HepG2 (cell line): ENCODE measurements around the gene TM9SF2. TPM values are rescaled to one million over a fixed set of nuclear protein-coding genes. Genes with fewer than 3 reads are reported as not detected.
A peak's percentile ranks its signal among the peaks of the same experiment; 100 is the strongest.

ENCODE experiments used
- CCAR2 ChIP-seq: fragments of 200-400 bp; formaldehyde crosslinking; optimal IDR thresholded peaks from 2 replicates; pipeline ENCODE3; 2018; ENCODE audit warnings: low read depth, mild to moderate bottlenecking, low read length, moderate library complexity
- GPBP1L1 ChIP-seq: sonication (generic); formaldehyde crosslinking; IDR thresholded peaks from 2 replicates; pipeline ENCODE4 v1.5.0; 2020; ENCODE audit warnings: mild to moderate bottlenecking, missing genetic modification reagents
- HNF1A ChIP-seq, 2 experiments: sonication (generic) in 1 of 2; formaldehyde crosslinking in 1 of 2; IDR thresholded peaks; 2 replicates each; pipeline versions ENCODE4 v1.4.0 to v1.6.1; 2016 to 2020; ENCODE audit warnings: borderline replicate concordance in 1 of 2, low read depth in 1 of 2, mild to moderate bottlenecking in 1 of 2, missing genetic modification reagents in 1 of 2
- KDM5B ChIP-seq: sonication (generic); formaldehyde crosslinking; IDR thresholded peaks from 2 replicates; pipeline ENCODE4 v1.4.0; 2020; ENCODE audit warnings: missing genetic modification reagents, mild to moderate bottlenecking, borderline replicate concordance
- KLF11 ChIP-seq: IDR thresholded peaks from 2 replicates; pipeline ENCODE4 v1.6.1; 2016; ENCODE audit warnings: missing compliant biosample characterization
- NFE2L2 ChIP-seq: fragments of 150-350 bp; IDR thresholded peaks from 2 replicates; pipeline ENCODE4 v1.6.1; 2014; ENCODE audit warnings: low read length
- PHF5A ChIP-seq: IDR thresholded peaks from one replicate; pipeline ENCODE4 v1.6.1; 2018; ENCODE audit warnings: low read depth, missing genetic modification reagents; ENCODE audit not compliant: unreplicated experiment
- PTBP1 ChIP-seq: fragments of 200-400 bp; formaldehyde crosslinking; IDR thresholded peaks from 2 replicates; pipeline ENCODE4 v1.6.1; 2018; ENCODE audit warnings: low read length, low read depth; ENCODE audit not compliant: poor library complexity, severe bottlenecking
- RELA ChIP-seq: sonication (generic); formaldehyde crosslinking; IDR thresholded peaks from 2 replicates; pipeline ENCODE4 v1.4.0; 2020; ENCODE audit warnings: missing genetic modification reagents
- RORA ChIP-seq: sonication (generic); formaldehyde crosslinking; IDR thresholded peaks from 2 replicates; pipeline ENCODE4 v1.5.0; 2020; ENCODE audit warnings: mild to moderate bottlenecking, missing genetic modification reagents, moderate library complexity
- TERF1 ChIP-seq: sonication (generic); formaldehyde crosslinking; IDR thresholded peaks from 2 replicates; pipeline ENCODE4 v1.8.0; 2022; ENCODE audit warnings: mild to moderate bottlenecking, missing genetic modification reagents, moderate library complexity
- ZBTB7A ChIP-seq: sonication (generic); formaldehyde crosslinking; IDR thresholded peaks from 2 replicates; pipeline ENCODE4 v1.8.0; 2022; ENCODE audit warnings: mild to moderate bottlenecking, missing genetic modification reagents
- ZNF282 ChIP-seq: fragments of 450-650 bp; IDR thresholded peaks from 2 replicates; pipeline ENCODE4 v1.6.1; 2018; ENCODE audit not compliant: partially characterized antibody
- ZNF646 ChIP-seq: sonication (generic); formaldehyde crosslinking; IDR thresholded peaks from 2 replicates; pipeline ENCODE4 v1.9.0; 2021; ENCODE audit warnings: mild to moderate bottlenecking, missing genetic modification reagents
- ZNF773 ChIP-seq: sonication (generic); formaldehyde crosslinking; IDR thresholded peaks from 2 replicates; pipeline ENCODE4 v1.4.0; 2020; ENCODE audit warnings: missing genetic modification reagents, borderline replicate concordance
- ZNF780A ChIP-seq: sonication (generic); formaldehyde crosslinking; IDR thresholded peaks from 2 replicates; pipeline ENCODE4 v1.8.0; 2022; ENCODE audit warnings: mild to moderate bottlenecking, missing genetic modification reagents, moderate library complexity
- polyA plus RNA-seq, 8 experiments: library from polyadenylated mRNA; depleted of rRNA in 3 of 8; stranded (reverse) in 7 of 8; unstranded in 1 of 8; fragments of >200 nt; fragmentation: Illumina TruSeq in 4 of 8; extraction: Trizol in 4 of 8; gene quantifications; 2 replicates each; pipeline versions ENCODE4 v1.2.1 to v1.2.3, GENCODE V29; 2011 to 2016; ENCODE audit warnings: low read depth in 4 of 8, missing spikeins in 1 of 8, mixed read lengths in 1 of 8; ENCODE audit not compliant: insufficient read depth in 1 of 8
- total RNA-seq, 5 experiments: library from RNA; depleted of rRNA; stranded (reverse); fragments of >200 nt; fragmentation: Illumina TruSeq; extraction: Trizol; gene quantifications; 2 replicates each; pipeline ENCODE4 v1.2.3, GENCODE V29; 2016; ENCODE audit warnings: low read depth in 1 of 5

Gene TM9SF2
- total and polyA plus RNA-seq, 2 of the 13 experiments (the other 11 are each of a cell fraction or from before 2014, with no cell fraction given): 94.1 to 123 TPM

- no peak; the same call in 1 of the 2 replicates for TF ChIP-seq ZNF646 (CRISPR knock-in tag)
- peak; percentile 63 for TF ChIP-seq PHF5A (CRISPR knock-in tag)
- peak; percentile 47 for TF ChIP-seq CCAR2
- TF ChIP-seq ZNF773 (CRISPR knock-in tag): no peak
- no peak; the same call in 1 of the 2 replicates for TF ChIP-seq RELA (CRISPR knock-in tag)
- no peak for TF ChIP-seq ZNF282
- TF ChIP-seq NFE2L2: no peak
- no peak for TF ChIP-seq GPBP1L1 (CRISPR knock-in tag)
- TF ChIP-seq PTBP1: no peak
- no peak for TF ChIP-seq RORA
- TF ChIP-seq TERF1 (CRISPR knock-in tag): no peak
- peak; percentile 45; the same call in 1 of the 2 replicates for TF ChIP-seq ZBTB7A (CRISPR knock-in tag)
- no peak for TF ChIP-seq ZNF780A (CRISPR knock-in tag)
- no peak for TF ChIP-seq HNF1A (IDR thresholded peaks at IDR 0.05; ENCODE audit: low read depth)
- peak; percentile 51; the same call in 1 of the 2 replicates for TF ChIP-seq HNF1A (CRISPR knock-in tag; IDR thresholded peaks at IDR 0.05; ENCODE audit: borderline replicate concordance)
- TF ChIP-seq KLF11: no peak
- peak; percentile 71; the same call in 1 of the 2 replicates for TF ChIP-seq KDM5B
Measured at GRCh38 chr13:99501184-99501847, at the start of gene TM9SF2 (continued).
